Neural progenitor cell (in vitro differentiated cells): ENCODE measurements around the gene GUCY1A2. TPM values are rescaled to one million over a fixed set of nuclear protein-coding genes. Genes with fewer than 3 reads are reported as not detected.

Source experiments
- DNase-seq: peaks from one replicate; pipeline ENCODE4 v3.0.0-alpha.2; 2016; ENCODE audit warnings: low spot score
- H2AFZ ChIP-seq: fragments of 200-600 bp; sonication (generic); replicated peaks from 2 replicates; pipeline ENCODE4 v1.6.1; 2016; ENCODE audit warnings: antibody characterized with exemption
- H3F3A ChIP-seq: fragments of 200-600 bp; sonication (generic); 2 replicates; pipeline ENCODE4 v1.6.1; 2016; ENCODE audit warnings: antibody characterized with exemption, low read depth
- H3K27ac ChIP-seq: fragments of 200-600 bp; sonication (generic); 2 replicates; pipeline ENCODE4 v1.5.1; 2016; ENCODE audit warnings: mild to moderate bottlenecking
- H3K27me3 ChIP-seq: fragments of 200-600 bp; sonication (generic); 2 replicates; pipeline ENCODE4 v1.6.1; 2016; ENCODE audit warnings: mild to moderate bottlenecking, moderate library complexity
- H3K36me3 ChIP-seq: fragments of 200-600 bp; sonication (generic); 2 replicates; pipeline ENCODE4 v1.5.1; 2016
- H3K4me1 ChIP-seq: fragments of 200-600 bp; sonication (generic); 2 replicates; pipeline ENCODE4 v1.6.1; 2016; ENCODE audit warnings: mixed run types
- H3K4me2 ChIP-seq: fragments of 200-600 bp; sonication (generic); 2 replicates; pipeline ENCODE4 v1.6.1; 2016
- H3K4me3 ChIP-seq: fragments of 200-600 bp; sonication (generic); 2 replicates; pipeline ENCODE4 v1.5.1; 2016
- H3K79me2 ChIP-seq: fragments of 200-600 bp; sonication (generic); 2 replicates; pipeline ENCODE4 v1.6.1; 2016; ENCODE audit warnings: low read depth
- H3K9ac ChIP-seq: fragments of 200-600 bp; sonication (generic); 2 replicates; pipeline ENCODE4 v1.6.1; 2016
- H3K9me3 ChIP-seq: fragments of 200-600 bp; sonication (generic); 2 replicates; pipeline ENCODE4 v1.5.1; 2016; ENCODE audit warnings: low read depth
- H4K20me1 ChIP-seq: fragments of 200-600 bp; sonication (generic); 2 replicates; pipeline ENCODE4 v1.6.1; 2016; ENCODE audit warnings: low read depth
- H3K27ac Mint-ChIP-seq: 3 replicates; pipeline ENCODE4 v1.8.0; 2021; ENCODE audit warnings: mixed read lengths
- H3K27me3 Mint-ChIP-seq: 2 replicates; pipeline ENCODE4 v1.8.0; 2022; ENCODE audit warnings: low read depth, mild to moderate bottlenecking, inconsistent platforms, moderate library complexity, mixed read lengths; ENCODE audit not compliant: insufficient read depth
- H3K36me3 Mint-ChIP-seq: 3 replicates; pipeline ENCODE4 v1.8.0; 2021; ENCODE audit warnings: mixed read lengths
- H3K4me1 Mint-ChIP-seq: 3 replicates; pipeline ENCODE4 v1.8.0; 2021; ENCODE audit warnings: mixed read lengths
- H3K4me3 Mint-ChIP-seq: 3 replicates; pipeline ENCODE4 v1.8.0; 2021; ENCODE audit warnings: mild to moderate bottlenecking, moderate library complexity, mixed read lengths
- H3K9me3 Mint-ChIP-seq: 3 replicates; pipeline ENCODE4 v1.8.0; 2020; ENCODE audit warnings: mixed read lengths
- EZH2 ChIP-seq: fragments of 200-600 bp; sonication (generic); IDR thresholded peaks from 2 replicates; pipeline ENCODE4 v1.6.1; 2017; ENCODE audit warnings: antibody characterized with exemption, mild to moderate bottlenecking, moderate library complexity
- EZH2phosphoT487 ChIP-seq: fragments of 200-600 bp; sonication (generic); IDR thresholded peaks from 2 replicates; pipeline ENCODE4 v1.6.1; 2017; ENCODE audit warnings: antibody characterized with exemption
- total RNA-seq: library from RNA; depleted of rRNA; stranded (reverse); fragments of >200 nt; gene quantifications from 2 replicates; pipeline ENCODE4 v1.2.3, GENCODE V29; 2015; ENCODE audit warnings: low replicate concordance
- TF ChIP-seq, protein P1 (sequence below): fragments of 200-600 bp; sonication (generic); IDR thresholded peaks from 2 replicates; pipeline ENCODE4 v1.5.1; 2017; ENCODE audit warnings: antibody characterized with exemption, mild to moderate bottlenecking

Gene GUCY1A2
- total RNA-seq, 1 donor from 2014 or later, result 0.54 TPM

DNA sequence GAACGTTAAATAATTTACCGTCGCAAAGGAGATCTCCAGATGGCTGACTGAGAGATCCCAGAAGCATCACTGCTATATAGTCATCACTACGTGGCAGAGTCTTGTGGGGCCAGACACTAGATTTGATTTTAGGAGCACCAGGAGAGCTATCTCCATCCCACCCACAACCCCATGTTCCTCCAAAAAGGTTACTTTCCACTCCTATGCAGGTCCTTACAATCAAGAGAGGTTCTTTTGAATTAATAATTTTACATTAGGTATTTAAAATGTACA is 19.4 kb downstream of the GUCY1A2 start:
- Histone ChIP-seq H3K79me2 (no peaks in the 10 kb centered on the region), H3K4me3 (no peak overlapping the region), H3K9me3 (no peaks in the 10 kb centered on the region), H2AFZ (no peak overlapping the region), H3K9ac (no peak overlapping the region), H4K20me1 (no peaks in the 10 kb centered on the region), H3K27ac (no peak overlapping the region), H3K4me1 (no peaks in the 10 kb centered on the region), H3K27me3 (no peaks in the 10 kb centered on the region), H3F3A (no peaks in the 10 kb centered on the region), H3K36me3 (no peaks in the 10 kb centered on the region), H3K4me2 (no peak overlapping the region)
- DNase-seq, result no peak
- no peaks in the 10 kb centered on the region for H3K9me3 Mint-ChIP-seq
- no peaks in the 10 kb centered on the region for H3K36me3 Mint-ChIP-seq
- no peak overlapping the region for H3K4me3 Mint-ChIP-seq
- no peaks in the 10 kb centered on the region for H3K27me3 Mint-ChIP-seq
- no peak overlapping the region for H3K27ac Mint-ChIP-seq
- H3K4me1 Mint-ChIP-seq, result no peaks in the 10 kb centered on the region
- TF ChIP-seq EZH2phosphoT487 (no peak), EZH2 (no peak)
- TF ChIP-seq, protein P1, sequence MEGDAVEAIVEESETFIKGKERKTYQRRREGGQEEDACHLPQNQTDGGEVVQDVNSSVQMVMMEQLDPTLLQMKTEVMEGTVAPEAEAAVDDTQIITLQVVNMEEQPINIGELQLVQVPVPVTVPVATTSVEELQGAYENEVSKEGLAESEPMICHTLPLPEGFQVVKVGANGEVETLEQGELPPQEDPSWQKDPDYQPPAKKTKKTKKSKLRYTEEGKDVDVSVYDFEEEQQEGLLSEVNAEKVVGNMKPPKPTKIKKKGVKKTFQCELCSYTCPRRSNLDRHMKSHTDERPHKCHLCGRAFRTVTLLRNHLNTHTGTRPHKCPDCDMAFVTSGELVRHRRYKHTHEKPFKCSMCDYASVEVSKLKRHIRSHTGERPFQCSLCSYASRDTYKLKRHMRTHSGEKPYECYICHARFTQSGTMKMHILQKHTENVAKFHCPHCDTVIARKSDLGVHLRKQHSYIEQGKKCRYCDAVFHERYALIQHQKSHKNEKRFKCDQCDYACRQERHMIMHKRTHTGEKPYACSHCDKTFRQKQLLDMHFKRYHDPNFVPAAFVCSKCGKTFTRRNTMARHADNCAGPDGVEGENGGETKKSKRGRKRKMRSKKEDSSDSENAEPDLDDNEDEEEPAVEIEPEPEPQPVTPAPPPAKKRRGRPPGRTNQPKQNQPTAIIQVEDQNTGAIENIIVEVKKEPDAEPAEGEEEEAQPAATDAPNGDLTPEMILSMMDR, result no peak

DNA sequence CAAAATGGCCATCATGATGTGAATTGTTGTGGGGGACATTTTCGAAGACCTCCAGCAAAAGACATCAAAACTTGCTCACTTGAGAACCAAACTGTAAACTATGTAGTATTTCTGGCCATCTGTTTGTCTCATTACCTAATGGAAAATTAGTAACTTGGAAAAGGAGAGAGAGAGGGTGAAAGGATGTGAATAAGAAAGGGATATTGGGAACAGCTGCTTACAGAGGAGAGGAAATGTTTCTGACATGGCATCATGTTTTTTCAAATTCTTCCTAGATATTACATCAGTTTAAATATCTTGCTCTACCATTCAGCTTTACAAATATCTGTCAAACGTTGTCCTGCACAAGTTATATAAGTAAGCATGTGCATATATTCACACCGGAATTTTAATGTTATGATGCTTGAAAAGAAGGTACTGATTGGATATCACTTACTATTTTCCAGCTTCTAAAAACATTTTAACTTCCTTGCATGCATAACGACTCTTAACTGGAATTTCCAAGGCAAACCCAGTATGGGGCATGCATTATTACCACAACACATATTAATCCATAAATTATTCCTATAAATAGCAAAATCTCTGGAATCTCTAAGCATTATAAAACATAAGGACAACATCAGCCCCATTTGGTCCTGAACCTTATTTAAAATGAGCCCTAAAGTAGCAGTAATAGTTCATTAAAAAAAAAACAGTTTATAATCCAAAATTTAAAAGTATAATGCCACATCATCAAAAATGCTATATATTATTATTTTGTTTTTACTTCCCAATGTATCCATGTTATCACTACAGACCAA is 20.0 kb downstream of the GUCY1A2 start:
- no peak for DNase-seq
- Mint-ChIP-seq H3K9me3 (no peaks in the 10 kb centered on the region), H3K27ac (no peak overlapping the region), H3K36me3 (no peaks in the 10 kb centered on the region), H3K4me3 (no peak overlapping the region), H3K27me3 (no peaks in the 10 kb centered on the region), H3K4me1 (no peaks in the 10 kb centered on the region)
- Histone ChIP-seq H3K4me1 (no peaks in the 10 kb centered on the region), H4K20me1 (no peaks in the 10 kb centered on the region), H3K79me2 (no peaks in the 10 kb centered on the region), H3K4me3 (no peak overlapping the region), H3K9ac (no peak overlapping the region), H3K4me2 (no peak overlapping the region), H3K27ac (no peak overlapping the region), H3F3A (no peaks in the 10 kb centered on the region), H3K27me3 (no peaks in the 10 kb centered on the region), H3K36me3 (no peaks in the 10 kb centered on the region), H3K9me3 (no peaks in the 10 kb centered on the region), H2AFZ (no peak overlapping the region)
- TF ChIP-seq EZH2, result no peak
- TF ChIP-seq EZH2phosphoT487, result no peak
- TF ChIP-seq, protein P1, result no peak

DNA sequence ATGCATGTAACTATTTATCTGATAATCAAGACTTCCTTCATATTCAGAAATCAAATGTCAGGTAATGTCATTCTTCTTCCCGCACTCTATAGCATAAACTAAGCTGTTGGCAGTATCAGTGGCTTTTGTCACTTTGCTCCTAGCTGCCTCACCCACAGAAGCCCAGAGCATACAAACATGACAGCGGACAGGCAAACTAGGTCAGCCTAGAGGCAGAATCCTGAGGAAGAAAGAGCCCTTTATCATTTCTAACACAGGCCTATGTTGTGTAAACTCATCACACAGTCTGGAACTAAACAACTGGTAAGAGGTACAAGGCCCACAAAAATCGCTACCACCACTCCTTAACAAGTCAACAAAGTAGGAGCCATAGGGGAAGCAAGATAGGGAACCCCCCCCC is 21.0 kb downstream of the GUCY1A2 start:
- Histone ChIP-seq H3K9ac (no peak overlapping the region), H3F3A (no peaks in the 10 kb centered on the region), H4K20me1 (no peaks in the 10 kb centered on the region), H3K36me3 (no peaks in the 10 kb centered on the region), H3K27ac (no peak overlapping the region), H3K4me1 (no peaks in the 10 kb centered on the region), H2AFZ (no peak overlapping the region), H3K27me3 (no peaks in the 10 kb centered on the region), H3K4me3 (no peak overlapping the region), H3K79me2 (no peaks in the 10 kb centered on the region), H3K9me3 (no peaks in the 10 kb centered on the region), H3K4me2 (no peak overlapping the region)
- Mint-ChIP-seq H3K4me1 (no peaks in the 10 kb centered on the region), H3K36me3 (no peaks in the 10 kb centered on the region), H3K9me3 (no peaks in the 10 kb centered on the region), H3K27ac (no peak overlapping the region), H3K27me3 (no peaks in the 10 kb centered on the region), H3K4me3 (no peak overlapping the region)
- TF ChIP-seq EZH2phosphoT487 (no peak), EZH2 (no peak)
- TF ChIP-seq, protein P1, result no peak
- no peak for DNase-seq
